ENCODE measurements around the gene NTF3. TPM values are rescaled to one million over a fixed set of nuclear protein-coding genes. Genes with fewer than 3 reads are reported as not detected.

NTF3 gene
- polyA plus RNA-seq, 1 of the 3 experiments (the other 2 are of a cell fraction): not detected

GRCh38 chr12:5522432-5523335 is 90.8 kb downstream of the NTF3 start:
- POLR2A ChIA-PET: no interaction called here
- Histone ChIP-seq H3K4me1 (ENCODE audit: control insufficient read depth in 1 of 2, insufficient read depth in 2 of 2, low read depth in 1 of 2, low read length in 1 of 2) (no peaks in the 10 kb centered on the region), H3K27me3 (ENCODE audit: insufficient read depth) (peaks cover 68% of the 10 kb centered on the region; the same call in 1 of the 2 replicates), H2AFZ (ENCODE audit: low read depth) (no peak overlapping the region), H3F3A (replicated peaks; ENCODE audit: insufficient read depth) (no peaks in the 10 kb centered on the region), H3K4me3 (ENCODE audit: low read depth in 2 of 2, low read length in 1 of 2) (no peak overlapping the region), H3K9me3 (no peaks in the 10 kb centered on the region), H3K4me2 (no peak overlapping the region), H3K36me3 (replicated peaks in 1 of 2; ENCODE audit: control insufficient read depth in 1 of 2, insufficient read depth in 2 of 2, low read length in 1 of 2) (no peaks in the 10 kb centered on the region), H4K20me1 (ENCODE audit: insufficient read depth) (no peaks in the 10 kb centered on the region), H3K79me2 (ENCODE audit: insufficient read depth) (no peaks in the 10 kb centered on the region), H3K9me2 (no peaks in the 10 kb centered on the region), H3K27ac (ENCODE audit: low read depth in 2 of 2, low read length in 1 of 2) (no peak overlapping the region), H3K9ac (no peak overlapping the region)
- 14% methylated on average over 9 of the region's 11 CpGs for WGBS (ENCODE audit: low lambda C conversion rate)
- TF ChIP-seq POLR2AphosphoS5 (IDR thresholded peaks at IDR 0.05; ENCODE audit: low read depth, low read length) (no peak), TEAD4 (IDR thresholded peaks at IDR 0.05; ENCODE audit: borderline replicate concordance, insufficient read depth) (no peak), CHD2 (IDR thresholded peaks at IDR 0.05; ENCODE audit: low read length, partially characterized antibody) (no peak), RXRA (IDR thresholded peaks at IDR 0.05; ENCODE audit: borderline replicate concordance, low read depth) (no peak), MAX (IDR thresholded peaks at IDR 0.05; ENCODE audit: low read depth) (no peak), MEF2A (IDR thresholded peaks at IDR 0.05; ENCODE audit: borderline replicate concordance, low read depth) (no peak), FOSL2 (IDR thresholded peaks at IDR 0.05; ENCODE audit: borderline replicate concordance, low read depth) (no peak), NFIC (IDR thresholded peaks at IDR 0.05; ENCODE audit: borderline replicate concordance) (no peak), RCOR1 (IDR thresholded peaks at IDR 0.05; ENCODE audit: low read length) (no peak), SMC3 (IDR thresholded peaks at IDR 0.05; ENCODE audit: low read depth, low read length) (no peak), USF1 (IDR thresholded peaks at IDR 0.05; ENCODE audit: borderline replicate concordance, low read depth) (no peak), JUND (IDR thresholded peaks at IDR 0.05) (no peak)
- CTCF ChIA-PET: no interaction called here
- DNase-seq: no peak

- H3K4me2 ChIP-seq: no peak overlapping the region
- WGBS (ENCODE audit: low lambda C conversion rate): 39% methylated on average over 24 of the region's 24 CpGs
- TF ChIP-seq TEAD4 (IDR thresholded peaks at IDR 0.05; ENCODE audit: borderline replicate concordance, insufficient read depth) (no peak), GABPA (IDR thresholded peaks at IDR 0.05; ENCODE audit: low read depth) (no peak), IRF3 (IDR thresholded peaks at IDR 0.05; ENCODE audit: low read depth, low read length) (no peak), NFIC (IDR thresholded peaks at IDR 0.05; ENCODE audit: borderline replicate concordance) (no peak), PBX3 (IDR thresholded peaks at IDR 0.05) (no peak), RXRA (IDR thresholded peaks at IDR 0.05; ENCODE audit: borderline replicate concordance, low read depth) (no peak), ELF1 (IDR thresholded peaks at IDR 0.05) (no peak), MEF2A (IDR thresholded peaks at IDR 0.05; ENCODE audit: borderline replicate concordance, low read depth) (no peak), RCOR1 (IDR thresholded peaks at IDR 0.05; ENCODE audit: low read length) (no peak), RFX5 (IDR thresholded peaks at IDR 0.05; ENCODE audit: low read length) (no peak), FOXJ3 (CRISPR knock-in tag; IDR thresholded peaks at IDR 0.05) (no peak), SIN3A (IDR thresholded peaks at IDR 0.05; ENCODE audit: borderline replicate concordance, low read depth, low read length) (no peak), EZH2phosphoT487 (IDR thresholded peaks at IDR 0.05; ENCODE audit: borderline replicate concordance, low read depth) (no peak), MAX (IDR thresholded peaks at IDR 0.05; ENCODE audit: low read depth) (no peak)
- H3K4me1 ChIP-seq (ENCODE audit: control insufficient read depth in 1 of 2, insufficient read depth in 2 of 2, low read depth in 1 of 2, low read length in 1 of 2): no peaks in the 10 kb centered on the region
- H2AFZ ChIP-seq (ENCODE audit: low read depth): no peak overlapping the region
- H3K27me3 ChIP-seq (ENCODE audit: insufficient read depth): peaks cover 59% of the 10 kb centered on the region; the same call in 1 of the 2 replicates
- no peak overlapping the region for H3K9ac ChIP-seq
- no peak overlapping the region for H3K27ac ChIP-seq (ENCODE audit: low read depth in 2 of 2, low read length in 1 of 2)
- CTCF ChIA-PET: interaction anchor here (1.2 kb wide), 1 partner anchor 13 kb away, joined by 5 read pairs; no protein-coding TSS in a partner anchor
- H3K79me2 ChIP-seq (ENCODE audit: insufficient read depth): no peaks in the 10 kb centered on the region
- POLR2A ChIA-PET: no interaction called here
- no peak for DNase-seq
- no peaks in the 10 kb centered on the region for H3F3A ChIP-seq (replicated peaks; ENCODE audit: insufficient read depth)
- H4K20me1 ChIP-seq (ENCODE audit: insufficient read depth): no peaks in the 10 kb centered on the region
- no peaks in the 10 kb centered on the region for H3K9me3 ChIP-seq
- H3K4me3 ChIP-seq (ENCODE audit: low read depth in 2 of 2, low read length in 1 of 2): no peak overlapping the region
- H3K9me2 ChIP-seq: no peaks in the 10 kb centered on the region
- H3K36me3 ChIP-seq (replicated peaks in 1 of 2; ENCODE audit: control insufficient read depth in 1 of 2, insufficient read depth in 2 of 2, low read length in 1 of 2): no peaks in the 10 kb centered on the region
Measured at GRCh38 chr12:5523396-5524115, 91.6 kb downstream of the NTF3 start.
